MM.1S (cell line): ENCODE measurements around the gene USB1.
A peak's percentile ranks its signal among the peaks of the same experiment; 100 is the strongest.

Experiments used
- DNase-seq: peaks from one replicate; pipeline ENCODE4 v3.0.0-alpha.2; 2015
- H2AFZ ChIP-seq: fragments of 300-600 bp; sonication (generic); 2 replicates; pipeline ENCODE4 v1.6.0; 2016; ENCODE audit warnings: antibody characterized with exemption, low read length
- H3F3A ChIP-seq: fragments of 300-600 bp; sonication (generic); 2 replicates; pipeline ENCODE4 v1.6.1; 2016; ENCODE audit warnings: mild to moderate bottlenecking, antibody characterized with exemption, low read length, moderate library complexity, mixed read lengths; ENCODE audit not compliant: insufficient read depth
- H3K27ac ChIP-seq: fragments of 300-600 bp; sonication (generic); 2 replicates; pipeline ENCODE4 v1.5.1; 2016; ENCODE audit warnings: mild to moderate bottlenecking, low read length
- H3K27me3 ChIP-seq: fragments of 300-600 bp; sonication (generic); replicated peaks from 2 replicates; pipeline ENCODE4 v1.6.0; 2016; ENCODE audit warnings: low read length; ENCODE audit not compliant: insufficient read depth
- H3K36me3 ChIP-seq: fragments of 300-600 bp; sonication (generic); replicated peaks from 2 replicates; pipeline ENCODE4 v1.6.1; 2016; ENCODE audit warnings: mild to moderate bottlenecking, low read length, mixed read lengths; ENCODE audit not compliant: insufficient read depth
- H3K4me1 ChIP-seq: fragments of 300-600 bp; sonication (generic); 2 replicates; pipeline ENCODE4 v1.6.1; 2016; ENCODE audit warnings: low read length, mixed read lengths
- H3K4me2 ChIP-seq: fragments of 300-600 bp; sonication (generic); 2 replicates; pipeline ENCODE4 v1.6.0; 2016; ENCODE audit warnings: low read depth, low read length
- H3K4me3 ChIP-seq: fragments of 300-600 bp; sonication (generic); 2 replicates; pipeline ENCODE4 v1.5.1; 2016; ENCODE audit warnings: low read length, mixed read lengths
- H3K79me2 ChIP-seq: fragments of 300-600 bp; sonication (generic); 2 replicates; pipeline ENCODE4 v1.6.1; 2016; ENCODE audit warnings: mixed run types, low read length, mixed read lengths
- H3K9ac ChIP-seq: fragments of 300-600 bp; sonication (generic); 2 replicates; pipeline ENCODE4 v1.6.1; 2016; ENCODE audit warnings: low read length, mixed read lengths
- H3K9me2 ChIP-seq: fragments of 300-600 bp; sonication (generic); replicated peaks from 2 replicates; pipeline ENCODE4 v1.6.1; 2016; ENCODE audit warnings: mild to moderate bottlenecking, low read length, mixed read lengths; ENCODE audit not compliant: insufficient read depth
- H3K9me3 ChIP-seq: fragments of 300-600 bp; sonication (generic); replicated peaks from 2 replicates; pipeline ENCODE4 v1.6.1; 2016; ENCODE audit warnings: mild to moderate bottlenecking, low read length, mixed read lengths; ENCODE audit not compliant: insufficient read depth
- H4K20me1 ChIP-seq: fragments of 300-600 bp; sonication (generic); 2 replicates; pipeline ENCODE4 v1.6.1; 2016; ENCODE audit warnings: mild to moderate bottlenecking, low read length, moderate library complexity, mixed read lengths; ENCODE audit not compliant: insufficient read depth
- CTCF ChIP-seq: fragments of 300-600 bp; sonication (generic); IDR thresholded peaks from 2 replicates; pipeline ENCODE4 v1.5.1; 2016; ENCODE audit warnings: antibody characterized with exemption, low read length, mixed read lengths
- EZH2 ChIP-seq: fragments of 300-600 bp; sonication (generic); optimal IDR thresholded peaks from 2 replicates; pipeline ENCODE3; 2017; ENCODE audit warnings: low read depth, mild to moderate bottlenecking, antibody characterized with exemption, low read length, mixed read lengths
- EZH2phosphoT487 ChIP-seq: fragments of 300-600 bp; sonication (generic); IDR thresholded peaks from 2 replicates; pipeline ENCODE4 v1.6.1; 2018; ENCODE audit warnings: antibody characterized with exemption, low read length

Gene USB1

GRCh38 chr16:58057121-58057520, 55.9 kb downstream of the USB1 start:
- H3K9me2 ChIP-seq: no peaks in the 10 kb centered on the region
- no peaks in the 10 kb centered on the region for H3K79me2 ChIP-seq
- no peak overlapping the region for H3K4me2 ChIP-seq
- no peak overlapping the region for H3K9ac ChIP-seq
- H3F3A ChIP-seq: no peaks in the 10 kb centered on the region
- no peak overlapping the region for H3K4me3 ChIP-seq
- DNase-seq: no peak
- H2AFZ ChIP-seq: no peak overlapping the region
- no peaks in the 10 kb centered on the region for H3K4me1 ChIP-seq
- no peaks in the 10 kb centered on the region for H3K27me3 ChIP-seq
- no peak overlapping the region for H3K27ac ChIP-seq
- H3K36me3 ChIP-seq: no peaks in the 10 kb centered on the region
- no peaks in the 10 kb centered on the region for H3K9me3 ChIP-seq
- no peaks in the 10 kb centered on the region for H4K20me1 ChIP-seq
- no peak for TF ChIP-seq EZH2phosphoT487
- no peak for TF ChIP-seq CTCF
- TF ChIP-seq EZH2: no peak

- TF ChIP-seq EZH2phosphoT487 (no peak), EZH2 (no peak), CTCF (no peak)
- no peak for DNase-seq
- Histone ChIP-seq H3K27me3 (no peaks in the 10 kb centered on the region), H3K9ac (no peak overlapping the region), H3K79me2 (no peaks in the 10 kb centered on the region), H3K4me1 (peaks cover 2% of the 10 kb centered on the region; the same call in 1 of the 2 replicates), H2AFZ (no peak overlapping the region), H3K4me2 (no peak overlapping the region), H4K20me1 (no peaks in the 10 kb centered on the region), H3K9me2 (no peaks in the 10 kb centered on the region), H3K4me3 (no peak overlapping the region), H3F3A (no peaks in the 10 kb centered on the region), H3K36me3 (no peaks in the 10 kb centered on the region), H3K27ac (no peak overlapping the region), H3K9me3 (no peaks in the 10 kb centered on the region)
Observed at GRCh38 chr16:58057784-58058183, 56.6 kb downstream of the USB1 start.

- TF ChIP-seq EZH2 (no peak), EZH2phosphoT487 (no peak), CTCF (no peak)
- Histone ChIP-seq H3K9me3 (no peaks in the 10 kb centered on the region), H3K4me2 (peak overlapping the region; percentile 24; the same call in 1 of the 2 replicates), H3F3A (no peaks in the 10 kb centered on the region), H3K36me3 (no peaks in the 10 kb centered on the region), H3K79me2 (no peaks in the 10 kb centered on the region), H3K4me1 (peaks cover 12% of the 10 kb centered on the region), H3K9ac (no peak overlapping the region), H4K20me1 (no peaks in the 10 kb centered on the region), H3K27me3 (no peaks in the 10 kb centered on the region), H3K9me2 (no peaks in the 10 kb centered on the region), H3K4me3 (no peak overlapping the region), H3K27ac (peak overlapping the region; percentile 14; the same call in 1 of the 2 replicates), H2AFZ (0 out of 2 replicates have a peak overlapping the region, but pooled peaks have one; percentile 33)
- no peak for DNase-seq
Observed at GRCh38 chr16:58062821-58063220, 61.6 kb downstream of the USB1 start.
